Lower leg skin (tissue), 3 donors: ENCODE data around the gene CFAP299.

Source experiments
- POLR2A ChIP-seq, 2 donors: fragments of 450-650 bp; IDR thresholded peaks; one replicate each; pipeline ENCODE4 v1.6.1; 2016 to 2017; ENCODE audit warnings: antibody characterized with exemption in 2 of 2, mild to moderate bottlenecking in 1 of 2, moderate library complexity in 1 of 2
- TF ChIP-seq, protein P1 (sequence below), 3 donors: fragments of 450-650 bp; IDR thresholded peaks; one replicate each; pipeline ENCODE4 v1.5.1; 2016; ENCODE audit warnings: antibody characterized with exemption in 3 of 3, mild to moderate bottlenecking in 3 of 3, moderate library complexity in 2 of 3

GRCh38 chr4:80619070-80619674 is 283.6 kb downstream of the CFAP299 start:
- TF ChIP-seq, protein P1, sequence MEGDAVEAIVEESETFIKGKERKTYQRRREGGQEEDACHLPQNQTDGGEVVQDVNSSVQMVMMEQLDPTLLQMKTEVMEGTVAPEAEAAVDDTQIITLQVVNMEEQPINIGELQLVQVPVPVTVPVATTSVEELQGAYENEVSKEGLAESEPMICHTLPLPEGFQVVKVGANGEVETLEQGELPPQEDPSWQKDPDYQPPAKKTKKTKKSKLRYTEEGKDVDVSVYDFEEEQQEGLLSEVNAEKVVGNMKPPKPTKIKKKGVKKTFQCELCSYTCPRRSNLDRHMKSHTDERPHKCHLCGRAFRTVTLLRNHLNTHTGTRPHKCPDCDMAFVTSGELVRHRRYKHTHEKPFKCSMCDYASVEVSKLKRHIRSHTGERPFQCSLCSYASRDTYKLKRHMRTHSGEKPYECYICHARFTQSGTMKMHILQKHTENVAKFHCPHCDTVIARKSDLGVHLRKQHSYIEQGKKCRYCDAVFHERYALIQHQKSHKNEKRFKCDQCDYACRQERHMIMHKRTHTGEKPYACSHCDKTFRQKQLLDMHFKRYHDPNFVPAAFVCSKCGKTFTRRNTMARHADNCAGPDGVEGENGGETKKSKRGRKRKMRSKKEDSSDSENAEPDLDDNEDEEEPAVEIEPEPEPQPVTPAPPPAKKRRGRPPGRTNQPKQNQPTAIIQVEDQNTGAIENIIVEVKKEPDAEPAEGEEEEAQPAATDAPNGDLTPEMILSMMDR (IDR thresholded peaks at IDR 0.05), result no peak
- TF ChIP-seq POLR2A (IDR thresholded peaks at IDR 0.05), result no peak
